GM21528 (cell line): Measurements from ENCODE around the gene TDRD9.
"Not testable (repeated sequence)": the region's sequence is repeated elsewhere in the genome, so short reads cannot be mapped to it uniquely, and the experiment has no call there.

ENCODE experiments used
- ATAC-seq: cut with Tn5 transposase; IDR thresholded peaks from one replicate; pipeline ENCODE4 v1.9.1; 2021; ENCODE audit warnings: mild to moderate bottlenecking, moderate library complexity; ENCODE audit not compliant: unreplicated experiment, low FRiP score

TDRD9 gene, protein sequence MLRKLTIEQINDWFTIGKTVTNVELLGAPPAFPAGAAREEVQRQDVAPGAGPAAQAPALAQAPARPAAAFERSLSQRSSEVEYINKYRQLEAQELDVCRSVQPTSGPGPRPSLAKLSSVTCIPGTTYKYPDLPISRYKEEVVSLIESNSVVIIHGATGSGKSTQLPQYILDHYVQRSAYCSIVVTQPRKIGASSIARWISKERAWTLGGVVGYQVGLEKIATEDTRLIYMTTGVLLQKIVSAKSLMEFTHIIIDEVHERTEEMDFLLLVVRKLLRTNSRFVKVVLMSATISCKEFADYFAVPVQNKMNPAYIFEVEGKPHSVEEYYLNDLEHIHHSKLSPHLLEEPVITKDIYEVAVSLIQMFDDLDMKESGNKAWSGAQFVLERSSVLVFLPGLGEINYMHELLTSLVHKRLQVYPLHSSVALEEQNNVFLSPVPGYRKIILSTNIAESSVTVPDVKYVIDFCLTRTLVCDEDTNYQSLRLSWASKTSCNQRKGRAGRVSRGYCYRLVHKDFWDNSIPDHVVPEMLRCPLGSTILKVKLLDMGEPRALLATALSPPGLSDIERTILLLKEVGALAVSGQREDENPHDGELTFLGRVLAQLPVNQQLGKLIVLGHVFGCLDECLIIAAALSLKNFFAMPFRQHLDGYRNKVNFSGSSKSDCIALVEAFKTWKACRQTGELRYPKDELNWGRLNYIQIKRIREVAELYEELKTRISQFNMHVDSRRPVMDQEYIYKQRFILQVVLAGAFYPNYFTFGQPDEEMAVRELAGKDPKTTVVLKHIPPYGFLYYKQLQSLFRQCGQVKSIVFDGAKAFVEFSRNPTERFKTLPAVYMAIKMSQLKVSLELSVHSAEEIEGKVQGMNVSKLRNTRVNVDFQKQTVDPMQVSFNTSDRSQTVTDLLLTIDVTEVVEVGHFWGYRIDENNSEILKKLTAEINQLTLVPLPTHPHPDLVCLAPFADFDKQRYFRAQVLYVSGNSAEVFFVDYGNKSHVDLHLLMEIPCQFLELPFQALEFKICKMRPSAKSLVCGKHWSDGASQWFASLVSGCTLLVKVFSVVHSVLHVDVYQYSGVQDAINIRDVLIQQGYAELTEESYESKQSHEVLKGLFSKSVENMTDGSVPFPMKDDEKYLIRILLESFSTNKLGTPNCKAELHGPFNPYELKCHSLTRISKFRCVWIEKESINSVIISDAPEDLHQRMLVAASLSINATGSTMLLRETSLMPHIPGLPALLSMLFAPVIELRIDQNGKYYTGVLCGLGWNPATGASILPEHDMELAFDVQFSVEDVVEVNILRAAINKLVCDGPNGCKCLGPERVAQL (N-terminal part only)

DNA sequence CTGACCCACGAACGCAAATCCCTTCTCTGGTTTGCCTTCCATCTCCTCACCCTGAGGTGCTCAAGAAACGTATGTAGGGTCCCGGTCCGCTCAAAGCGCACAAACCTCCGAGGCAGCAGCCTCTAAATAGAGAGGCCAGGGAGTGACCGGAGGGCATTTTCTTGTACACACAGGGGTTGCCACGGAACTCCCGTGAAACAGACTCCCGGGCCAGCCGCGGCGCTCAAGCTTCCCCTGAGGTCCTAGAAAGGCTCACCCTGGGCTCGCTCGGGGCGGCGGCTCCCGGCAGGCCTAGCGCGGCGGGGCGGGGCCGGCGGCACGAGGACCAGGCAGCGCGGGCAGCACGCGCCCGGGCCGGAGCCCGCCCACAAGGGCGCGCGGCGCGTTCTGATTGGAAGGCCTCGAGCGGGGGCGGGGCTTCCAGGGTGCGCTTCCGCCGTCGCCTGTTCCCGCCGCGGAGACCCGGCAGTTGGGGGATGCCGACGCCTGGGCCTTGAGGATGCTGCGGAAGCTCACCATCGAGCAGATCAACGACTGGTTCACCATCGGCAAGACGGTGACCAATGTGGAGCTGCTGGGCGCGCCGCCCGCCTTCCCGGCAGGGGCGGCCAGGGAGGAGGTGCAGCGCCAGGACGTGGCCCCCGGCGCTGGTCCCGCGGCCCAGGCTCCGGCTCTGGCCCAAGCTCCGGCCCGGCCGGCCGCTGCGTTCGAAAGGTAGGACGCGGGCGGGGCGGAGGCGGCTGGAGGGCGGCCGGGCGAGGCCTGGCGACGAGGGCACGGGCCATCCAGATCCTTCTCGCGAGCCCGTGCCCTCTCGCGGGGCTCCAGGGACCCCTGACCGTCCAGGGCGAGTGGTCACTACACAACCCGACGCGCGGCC lies at the start of gene TDRD9:
Gene TDRD9 (plus strand): TSS at position 446 of the 880 bp plus-strand sequence. CDS start 54 bp downstream, at position 500.
- ATAC-seq = no peak

DNA sequence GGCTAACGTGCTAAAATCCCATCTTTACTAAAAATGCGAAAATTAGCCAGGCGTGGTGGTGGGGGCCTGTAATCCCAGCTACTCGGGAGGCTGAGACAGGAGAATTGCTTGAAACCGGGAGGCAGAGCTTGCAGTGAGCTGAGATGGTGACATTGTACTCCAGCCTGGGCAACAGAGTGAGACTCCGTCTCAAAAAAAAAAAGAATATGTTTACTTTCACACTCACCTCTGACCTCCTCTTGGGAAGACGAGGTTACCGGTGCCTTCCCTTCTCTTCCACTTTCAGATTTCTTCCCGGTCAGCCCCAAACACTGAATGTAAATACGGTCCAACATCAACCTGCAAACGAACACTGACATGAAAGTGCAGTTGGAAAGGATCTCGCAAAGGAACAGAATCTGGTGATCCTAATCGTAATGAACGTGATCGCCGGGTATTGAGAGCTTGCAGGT lies 49.1 kb upstream of the TDRD9 start:
- ATAC-seq = no peak

DNA sequence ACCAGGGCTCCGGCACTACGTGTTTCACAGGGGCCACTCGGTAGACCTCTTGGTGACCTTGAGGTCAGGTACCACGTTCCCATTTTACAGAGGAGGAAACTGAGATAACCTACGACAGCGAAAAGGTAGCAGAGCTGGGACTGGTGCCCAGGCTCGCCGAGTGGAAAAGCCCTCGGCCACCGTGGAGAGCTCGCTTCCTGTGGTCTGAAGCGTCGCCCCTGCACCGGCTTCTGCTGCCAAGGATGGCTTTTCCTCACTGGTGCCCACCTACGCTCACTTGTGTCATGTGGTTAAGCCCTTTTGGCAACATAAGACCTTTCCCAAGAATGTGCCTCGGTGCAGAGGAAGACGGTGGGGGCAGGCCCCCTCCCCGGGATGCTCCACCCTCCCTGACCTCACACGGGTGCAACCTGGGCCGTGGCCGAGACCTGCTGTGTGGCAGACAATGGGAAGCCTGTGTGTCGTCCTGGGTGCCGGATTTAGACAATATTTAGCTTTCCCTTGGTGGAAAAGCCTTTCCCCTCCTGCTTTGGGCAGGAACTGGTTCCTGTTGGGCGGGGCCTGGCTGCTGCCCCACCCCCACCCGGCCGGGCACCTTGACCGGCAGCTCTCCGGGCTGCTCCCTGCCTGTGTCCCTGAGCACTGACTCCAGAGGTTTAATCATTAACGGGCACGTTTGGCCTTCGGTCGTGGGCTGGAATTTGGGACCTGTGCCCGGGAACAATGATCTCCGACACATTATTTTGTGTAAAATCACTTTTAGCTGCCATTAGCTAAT lies 48.5 kb upstream of the TDRD9 start:
- ATAC-seq = no peak

DNA sequence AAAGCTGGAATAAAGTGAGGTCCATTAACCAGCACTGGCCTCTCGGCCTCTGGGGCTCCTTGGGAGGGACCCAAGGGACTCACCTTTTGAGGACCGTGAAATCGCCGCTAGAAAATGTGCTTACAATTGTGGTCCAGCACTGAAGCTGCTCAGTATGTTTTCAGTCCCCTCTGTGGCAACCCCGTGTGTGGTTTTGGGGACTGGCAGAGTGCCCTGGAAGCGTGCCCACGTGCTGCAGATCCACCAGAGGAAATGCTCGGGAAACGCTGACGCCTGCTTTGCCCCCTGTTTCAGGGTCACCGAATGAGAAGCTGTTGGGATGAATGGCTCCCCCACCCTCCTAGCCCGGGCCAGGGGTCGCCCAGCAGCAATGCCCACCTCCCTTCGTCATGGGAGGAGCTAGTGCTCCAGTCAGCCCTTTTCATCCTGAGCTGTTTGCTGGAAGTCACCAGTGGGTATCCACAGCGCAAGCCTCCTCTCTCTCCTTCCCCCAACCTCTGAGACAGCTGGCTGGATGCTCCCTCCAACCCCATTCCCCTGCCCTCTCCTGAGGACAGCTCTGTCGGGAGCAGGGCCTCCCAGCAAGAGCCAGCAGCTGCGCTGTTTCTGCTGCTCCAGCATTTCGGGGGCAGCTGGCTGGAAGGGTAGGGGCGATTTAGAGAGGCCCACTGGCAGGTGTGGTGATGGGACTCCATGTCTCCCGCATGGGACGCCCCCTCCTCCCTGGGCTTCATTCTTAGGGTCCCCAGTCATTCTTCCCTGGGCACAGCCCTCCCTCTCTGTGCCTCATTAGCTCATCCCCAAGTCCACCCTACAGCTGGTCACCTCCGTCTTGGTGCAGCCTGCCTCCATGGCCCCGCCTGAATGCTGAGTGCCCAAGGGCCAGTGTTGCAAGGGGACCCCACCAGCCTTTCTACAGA lies 47.6 kb upstream of the TDRD9 start:
- no peak for ATAC-seq

DNA sequence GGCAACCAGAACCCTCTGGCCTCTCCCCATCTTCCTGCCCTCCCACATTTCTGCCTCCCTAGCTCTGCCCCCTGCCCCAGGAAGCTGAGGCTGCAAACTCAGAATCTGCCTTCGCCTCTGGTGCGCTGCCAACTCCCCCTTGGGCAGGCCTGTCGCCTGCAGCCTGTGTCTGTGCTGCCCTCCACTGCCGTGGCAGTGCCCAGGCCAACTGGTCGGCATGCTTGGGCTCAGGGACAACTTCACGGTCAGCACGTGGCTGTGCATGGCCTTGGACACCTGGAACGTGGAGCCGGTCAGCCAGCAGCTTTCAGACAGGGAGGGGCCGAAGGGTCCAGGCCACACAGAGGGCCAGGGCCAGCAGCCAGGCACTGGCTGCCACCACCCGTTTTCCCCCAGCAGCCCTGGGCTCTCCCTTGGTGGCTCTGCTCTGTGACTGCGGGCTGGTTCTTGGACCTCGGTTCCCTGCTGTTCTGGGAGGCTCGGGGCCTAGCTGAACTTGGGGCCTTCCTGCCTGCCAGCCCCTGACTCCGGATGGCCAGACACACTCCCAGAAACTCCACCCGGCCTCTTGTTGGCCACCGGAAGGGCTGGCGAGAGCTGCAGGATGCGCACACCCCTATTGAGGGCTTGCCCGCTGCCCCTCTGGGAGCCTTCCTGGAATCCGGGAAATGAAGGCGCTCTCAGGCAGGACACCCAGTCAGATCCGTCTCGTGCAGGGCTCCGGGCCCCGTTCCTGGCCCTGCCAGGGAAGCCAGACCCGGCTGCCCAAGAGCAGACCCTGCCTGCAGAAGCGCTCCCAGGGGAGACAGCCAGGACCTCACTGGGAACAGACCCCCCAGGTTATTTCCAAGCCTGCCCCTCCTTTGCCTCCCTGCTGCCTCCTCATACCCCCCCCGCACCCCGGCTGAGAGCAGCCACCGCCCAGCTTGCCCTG lies 46.7 kb upstream of the TDRD9 start:
- ATAC-seq = no peak

DNA sequence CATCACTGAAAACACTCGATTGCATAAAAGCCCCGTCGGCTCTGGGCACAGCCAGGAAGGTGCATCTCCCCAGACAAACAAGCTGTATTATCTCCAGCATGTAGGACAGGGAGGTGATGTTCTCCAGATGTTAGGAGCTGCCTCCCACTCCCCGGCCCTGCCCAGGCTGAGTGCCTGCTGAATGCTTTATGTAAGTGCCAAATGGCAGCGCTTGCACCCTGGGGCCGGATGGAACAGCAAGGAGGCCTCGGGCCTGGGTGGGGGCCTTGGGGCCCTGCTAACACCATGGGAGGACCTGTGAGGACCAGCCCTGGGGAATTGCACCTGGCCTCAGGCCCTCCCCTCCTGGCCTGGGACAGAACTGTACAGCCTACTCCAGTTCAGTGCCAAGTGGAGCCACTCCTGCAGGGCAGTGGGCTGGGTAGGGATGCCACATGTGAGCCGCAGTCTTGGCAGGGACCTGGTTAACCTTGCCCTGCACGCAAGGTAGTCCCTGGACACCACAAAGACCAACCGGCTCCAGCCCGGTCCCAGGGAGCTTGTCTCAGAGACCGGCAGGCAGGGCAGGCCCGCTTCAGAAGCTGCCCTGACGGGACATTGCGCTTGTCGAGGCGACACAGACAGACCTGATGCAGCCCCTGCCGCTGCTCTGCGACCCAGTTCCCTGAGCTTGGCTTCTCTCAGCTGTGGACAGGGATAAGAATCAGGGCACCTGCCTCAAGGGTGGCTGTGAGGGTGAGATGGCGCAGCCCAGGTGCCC lies 45.6 kb upstream of the TDRD9 start:
- no peak for ATAC-seq

DNA sequence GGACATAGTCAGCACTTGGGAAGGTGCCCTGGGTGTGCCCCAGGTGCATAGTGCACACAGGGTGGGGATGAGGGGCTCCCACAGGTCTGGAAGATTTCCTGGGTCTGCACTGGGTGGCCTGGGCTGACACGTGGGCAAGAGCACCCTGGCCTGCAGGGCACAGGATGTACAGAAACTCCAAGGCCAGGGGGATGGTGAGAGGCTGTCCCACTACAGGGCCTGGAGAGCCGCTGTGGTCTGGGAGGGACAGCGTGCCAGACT lies 45.1 kb upstream of the TDRD9 start:
- ATAC-seq = no peak

DNA sequence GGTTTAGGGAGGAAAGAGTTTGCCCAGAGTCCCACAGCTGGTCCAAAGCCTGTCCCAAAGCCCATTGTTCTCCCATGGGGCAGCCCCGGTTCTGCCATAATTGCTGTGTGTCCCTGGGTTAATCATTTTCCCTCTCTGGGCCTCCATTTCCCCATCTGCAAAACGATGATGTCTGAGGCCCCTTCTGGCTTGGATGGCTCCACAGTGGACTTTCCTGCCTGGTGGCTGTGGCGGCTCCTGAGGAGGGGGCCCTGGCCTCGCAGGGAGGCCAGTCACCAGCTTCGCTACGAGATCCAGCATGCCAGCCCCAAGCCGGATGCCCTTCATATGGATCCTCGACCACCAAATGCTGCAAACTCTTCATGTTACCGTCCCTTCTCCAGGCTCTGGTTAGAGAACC lies 43.4 kb upstream of the TDRD9 start:
- no peak for ATAC-seq

DNA sequence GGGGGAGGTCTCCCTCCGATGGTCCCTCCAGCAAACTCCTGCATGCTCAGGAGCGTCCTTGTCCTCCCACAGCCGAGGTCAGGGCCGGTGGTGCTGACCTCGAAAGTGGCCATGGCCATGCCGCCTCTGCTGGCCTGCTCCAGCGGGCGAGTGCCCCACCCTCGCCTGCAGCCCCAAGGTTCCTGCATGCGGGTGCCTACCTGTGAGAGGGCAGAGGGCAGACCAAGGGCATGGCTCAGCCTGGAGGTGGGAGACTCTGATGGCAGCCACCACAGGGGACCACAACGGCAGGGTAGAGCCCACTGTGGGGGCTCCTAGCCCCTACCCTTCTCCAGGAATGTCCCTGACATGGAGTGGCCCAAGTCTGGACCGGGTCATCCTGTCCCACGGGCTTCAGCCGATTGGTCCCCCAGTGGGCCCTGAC lies 42.7 kb upstream of the TDRD9 start:
- ATAC-seq = no peak

DNA sequence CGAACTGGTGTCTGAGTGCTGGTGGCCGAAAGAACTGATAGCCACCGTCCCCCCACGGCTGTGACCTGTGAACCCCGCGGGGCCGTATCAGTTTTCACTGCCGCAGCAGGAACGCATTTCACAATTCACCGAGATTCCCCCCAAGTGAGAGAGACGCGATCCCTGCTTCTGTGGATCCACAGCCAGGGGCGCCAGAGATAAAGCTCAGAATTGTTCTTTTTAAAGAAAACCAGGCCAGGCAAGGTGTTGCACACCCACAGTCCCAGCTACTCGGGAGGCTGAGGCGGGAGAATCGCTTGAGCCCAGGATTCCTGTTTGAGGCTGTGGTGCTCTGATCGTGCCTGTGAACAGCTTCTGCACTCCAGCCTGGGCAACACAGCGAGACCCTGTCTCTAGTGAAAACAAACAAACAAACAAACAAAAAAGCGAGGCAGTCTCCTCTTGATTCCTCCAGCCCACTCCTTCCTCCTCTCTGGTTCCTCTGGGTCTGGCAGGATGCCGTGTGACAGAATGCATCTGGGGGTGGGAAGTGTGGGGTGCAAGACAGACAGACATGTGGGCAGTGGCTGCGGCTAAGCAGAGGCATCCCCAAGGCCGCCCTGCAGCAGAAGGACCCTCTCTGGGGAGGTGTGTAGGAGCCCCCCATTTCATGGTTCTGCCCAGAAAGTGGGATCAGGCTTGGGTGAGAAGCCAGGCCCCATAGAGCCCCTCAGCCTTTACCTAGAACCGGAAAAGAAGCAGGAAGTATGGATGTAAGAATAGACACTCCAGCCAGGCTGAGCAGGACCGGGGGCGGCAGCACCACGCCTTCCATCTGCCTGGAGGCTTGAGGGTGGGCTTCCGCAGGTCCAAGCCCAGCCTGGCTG lies 41.7 kb upstream of the TDRD9 start:
- no peak for ATAC-seq

DNA sequence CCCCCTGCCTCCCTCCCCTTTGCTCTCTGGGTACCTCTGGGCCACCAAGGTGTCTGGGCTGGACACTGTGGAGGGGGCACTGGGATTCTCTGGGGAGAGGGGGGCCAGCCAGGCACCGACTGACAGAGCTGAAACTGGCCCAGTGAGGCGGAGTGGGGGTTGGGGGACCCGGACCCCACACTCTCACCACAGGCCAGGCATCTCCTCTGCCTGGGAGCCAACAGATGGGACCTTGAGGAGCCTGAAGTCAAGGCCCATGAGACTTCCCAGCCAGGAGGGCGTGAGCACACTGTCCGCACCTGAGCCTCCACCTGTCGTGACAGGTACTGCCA lies 41.1 kb upstream of the TDRD9 start:
- ATAC-seq = no peak

DNA sequence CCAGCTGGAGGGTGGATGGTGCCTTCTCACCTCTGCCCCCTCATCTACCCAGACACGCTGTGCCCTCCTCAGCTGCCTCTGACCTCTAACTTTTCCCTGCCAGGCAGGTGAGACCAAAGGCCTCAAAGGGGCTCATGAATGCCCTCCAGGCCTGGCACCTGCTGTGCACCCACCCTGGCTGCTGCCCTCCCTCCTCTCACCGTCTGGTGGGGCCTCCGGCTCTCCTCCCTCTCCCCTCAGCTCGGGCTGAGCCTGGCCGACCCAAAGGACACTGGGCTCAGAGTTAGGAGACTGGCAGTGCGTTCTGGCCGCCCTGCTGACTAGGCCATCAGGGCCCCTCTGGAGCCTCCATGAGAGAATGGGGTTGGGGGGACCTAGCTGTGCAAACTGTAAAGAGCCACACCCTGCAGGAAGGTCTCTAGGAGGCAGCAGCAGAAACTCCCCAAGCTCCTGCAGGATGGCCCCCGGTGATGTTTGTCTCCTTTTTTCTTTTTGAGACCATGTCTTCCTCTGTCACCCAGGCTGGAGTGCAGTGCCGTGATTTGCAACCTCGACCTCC lies 40.6 kb upstream of the TDRD9 start:
- ATAC-seq = no peak

DNA sequence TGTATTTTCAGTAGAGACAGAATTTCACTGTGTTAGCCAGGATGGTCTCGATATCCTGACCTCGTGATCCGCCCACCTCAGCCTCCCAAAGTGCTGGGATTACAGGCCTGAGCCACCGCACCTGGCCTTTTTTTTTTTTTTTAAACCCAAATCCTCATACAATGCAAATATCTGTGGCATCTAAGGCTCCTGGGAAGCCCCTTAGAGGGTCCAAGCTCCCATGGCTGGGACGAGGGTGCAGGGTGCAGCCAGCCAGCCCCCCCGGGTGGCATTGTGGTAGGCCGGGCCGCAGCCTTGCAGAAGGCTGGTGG lies 39.3 kb upstream of the TDRD9 start:
- not testable (repeated sequence) for ATAC-seq

DNA sequence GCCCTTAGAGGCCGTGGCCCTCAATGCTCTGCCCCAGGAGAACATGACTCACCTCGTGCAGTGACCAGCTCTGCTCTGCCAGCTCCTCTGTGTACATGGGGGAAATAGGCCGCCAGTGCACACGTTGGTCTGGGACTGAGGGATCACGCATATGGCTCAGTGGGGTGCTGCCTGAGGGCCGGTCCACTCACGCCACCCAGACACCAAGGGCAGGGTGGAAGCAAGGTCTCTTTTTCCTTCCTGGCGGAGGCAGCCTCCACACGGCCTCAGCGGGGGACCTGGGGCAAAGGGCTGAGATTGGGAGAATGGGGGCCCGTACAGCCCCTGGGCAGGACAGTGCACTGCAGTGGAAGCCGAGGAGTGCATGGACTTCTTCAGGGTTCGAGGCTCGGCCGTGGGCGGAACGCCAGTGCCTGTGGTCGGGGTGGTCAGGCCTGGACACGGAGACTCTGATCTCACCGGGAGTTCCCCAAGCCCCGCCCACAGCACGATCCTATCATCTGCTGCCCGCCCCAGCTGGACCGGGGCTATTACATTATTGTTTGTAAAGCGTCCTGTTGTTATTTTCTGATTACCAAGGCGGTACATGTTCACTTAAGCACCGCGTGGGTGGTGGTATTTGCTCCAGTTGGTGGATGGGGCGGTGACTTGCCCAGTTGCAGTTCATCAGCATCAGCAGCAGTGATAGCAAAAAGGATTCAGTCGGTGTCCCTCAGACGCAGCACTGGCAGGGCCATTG lies 38.8 kb upstream of the TDRD9 start:
- ATAC-seq = no peak

DNA sequence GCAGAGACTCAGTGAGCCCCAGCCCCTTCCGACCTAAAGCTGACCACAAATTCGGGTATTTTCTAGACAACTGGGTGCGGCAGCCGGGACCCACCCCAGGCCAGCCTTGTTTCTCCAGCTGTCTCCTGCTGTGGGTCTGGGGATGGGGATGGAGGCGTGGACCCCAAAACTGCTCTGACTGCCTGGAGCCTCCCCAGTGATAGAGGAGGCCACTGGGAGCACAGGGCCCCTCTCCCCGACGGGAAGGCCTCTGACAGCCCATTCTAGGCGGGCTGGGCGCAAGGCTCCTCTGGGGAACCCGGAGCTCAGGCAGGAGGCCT lies 38.2 kb upstream of the TDRD9 start:
- no peak for ATAC-seq
